HG03460 (cell line): ENCODE results near the gene ABHD13.

Experiments
- ATAC-seq: cut with Tn5 transposase; IDR thresholded peaks from one replicate; pipeline ENCODE4 v1.9.1; 2021; ENCODE audit not compliant: unreplicated experiment

The ABHD13 gene

DNA sequence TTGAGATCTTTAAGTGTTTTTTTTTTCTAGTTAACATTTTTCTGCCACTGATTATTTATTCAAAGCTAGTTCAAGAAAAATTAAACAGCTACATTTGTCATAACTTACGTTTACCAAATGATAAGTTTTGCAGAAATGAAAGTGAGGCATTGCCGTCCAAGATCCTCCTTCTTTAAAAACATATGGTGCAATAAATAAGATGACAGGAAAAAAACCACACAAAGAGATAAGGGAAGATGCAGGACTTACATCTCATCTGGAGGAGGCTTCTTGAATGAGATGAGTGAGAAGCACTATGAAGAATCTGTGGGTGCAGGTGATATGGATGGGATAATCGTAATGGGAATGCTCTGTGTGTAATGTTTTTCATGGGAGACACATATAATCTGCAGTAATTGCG lies 63.7 kb downstream of the ABHD13 start:
- no peak for ATAC-seq

DNA sequence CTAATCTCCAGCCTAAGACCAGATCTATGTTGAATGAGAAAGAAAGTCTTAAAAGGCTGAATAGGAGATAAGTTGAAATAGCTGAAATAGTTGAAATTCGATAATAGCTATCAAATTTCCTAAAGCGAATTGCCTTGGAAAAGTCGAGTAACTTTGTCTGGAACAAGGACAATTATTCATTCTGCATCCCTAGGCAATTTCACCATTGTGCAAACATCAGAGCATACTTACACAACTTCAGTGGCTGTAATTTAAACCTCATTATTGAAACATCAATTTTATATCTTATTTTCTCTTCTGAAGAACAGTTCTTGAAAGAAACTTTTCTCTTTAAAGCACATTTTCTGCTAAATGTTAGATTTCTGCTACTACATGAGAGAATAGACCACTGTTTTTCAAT lies 64.9 kb downstream of the ABHD13 start:
- ATAC-seq, result no peak
